Nephron progenitor cell (in vitro differentiated cells): ENCODE data around the gene RRAD.
"Not testable (repeated sequence)": the region's sequence is repeated elsewhere in the genome, so short reads cannot be mapped to it uniquely, and the experiment has no call there.

Experiments
- DNase-seq: peaks from one replicate; pipeline ENCODE4 v3.0.0; 2021
- H3K27ac Mint-ChIP-seq: 2 replicates; pipeline ENCODE4 v1.8.0; 2021; ENCODE audit warnings: mild to moderate bottlenecking, moderate library complexity, mixed read lengths
- H3K27me3 Mint-ChIP-seq: 2 replicates; pipeline ENCODE4 v1.8.0; 2021; ENCODE audit warnings: mild to moderate bottlenecking, low read depth, mixed read lengths; ENCODE audit not compliant: poor library complexity
- H3K36me3 Mint-ChIP-seq: 2 replicates; pipeline ENCODE4 v1.8.0; 2021; ENCODE audit warnings: low read depth, mixed read lengths
- H3K4me1 Mint-ChIP-seq: 2 replicates; pipeline ENCODE4 v1.8.0; 2021; ENCODE audit warnings: mixed read lengths
- H3K4me3 Mint-ChIP-seq: 2 replicates; pipeline ENCODE4 v1.8.0; 2021; ENCODE audit warnings: mild to moderate bottlenecking, moderate library complexity, mixed read lengths
- H3K9me3 Mint-ChIP-seq: 2 replicates; pipeline ENCODE4 v1.8.0; 2021; ENCODE audit warnings: mild to moderate bottlenecking, moderate library complexity, mixed read lengths
- TF ChIP-seq, protein P1 (sequence below): fragments of 200-600 bp; sonication (generic); IDR thresholded peaks from 2 replicates; pipeline ENCODE4 v1.5.0; 2021; ENCODE audit warnings: antibody characterized with exemption

The RRAD gene

DNA sequence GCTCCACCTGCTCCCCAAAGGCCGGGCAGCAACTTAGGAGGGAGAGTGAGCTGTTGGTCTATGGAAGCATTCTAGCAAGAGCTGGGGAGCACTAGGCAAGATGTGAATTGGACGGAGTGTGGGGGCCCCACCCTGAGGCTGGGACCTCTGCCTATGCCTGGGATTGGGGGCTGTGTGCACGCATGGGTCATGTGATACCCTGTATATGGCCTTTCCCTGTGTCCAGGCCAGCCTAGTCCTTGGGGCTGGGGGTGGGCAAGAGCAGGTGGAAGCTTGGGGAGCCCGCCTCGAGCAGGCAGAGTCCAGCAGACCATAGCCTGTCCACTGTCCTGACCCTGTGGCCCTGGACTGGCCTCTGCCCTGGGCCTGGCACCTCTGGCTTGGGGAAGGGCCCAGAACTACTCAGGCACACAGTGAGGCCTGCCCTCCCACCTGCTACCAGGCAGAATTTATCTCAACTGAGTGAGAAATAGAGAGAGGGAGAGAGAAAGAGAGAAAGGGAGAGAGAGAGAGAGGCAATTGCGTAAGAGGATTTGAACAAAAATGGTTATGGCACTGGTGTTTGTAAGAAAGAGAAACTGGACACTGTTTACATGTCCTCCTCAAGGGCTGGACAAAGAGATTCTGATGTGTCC is 25.9 kb downstream of the RRAD start:
- DNase-seq = no peak
- peak overlapping the region; percentile 9 for H3K4me3 Mint-ChIP-seq

DNA sequence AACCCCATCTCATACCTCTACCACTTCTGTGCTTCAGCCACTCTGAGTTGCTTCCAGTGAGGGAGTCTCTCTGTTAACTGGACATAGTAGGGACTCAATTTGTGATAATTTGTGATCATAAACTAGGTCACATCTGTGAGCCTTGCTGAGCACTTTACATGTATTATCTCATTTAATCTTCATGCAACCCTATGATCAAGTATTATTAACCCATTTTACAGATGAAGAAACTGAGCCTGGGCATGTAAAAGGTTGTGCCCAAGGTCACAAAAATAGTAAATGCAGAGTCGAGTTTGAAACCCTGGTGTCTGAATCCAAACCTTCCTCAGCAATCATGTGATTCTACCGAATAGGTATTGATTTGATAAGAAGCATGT is 26.4 kb downstream of the RRAD start:
- no peak overlapping the region for H3K27ac Mint-ChIP-seq
- peaks cover 18% of the 10 kb centered on the region for H3K27me3 Mint-ChIP-seq
- TF ChIP-seq, protein P1, sequence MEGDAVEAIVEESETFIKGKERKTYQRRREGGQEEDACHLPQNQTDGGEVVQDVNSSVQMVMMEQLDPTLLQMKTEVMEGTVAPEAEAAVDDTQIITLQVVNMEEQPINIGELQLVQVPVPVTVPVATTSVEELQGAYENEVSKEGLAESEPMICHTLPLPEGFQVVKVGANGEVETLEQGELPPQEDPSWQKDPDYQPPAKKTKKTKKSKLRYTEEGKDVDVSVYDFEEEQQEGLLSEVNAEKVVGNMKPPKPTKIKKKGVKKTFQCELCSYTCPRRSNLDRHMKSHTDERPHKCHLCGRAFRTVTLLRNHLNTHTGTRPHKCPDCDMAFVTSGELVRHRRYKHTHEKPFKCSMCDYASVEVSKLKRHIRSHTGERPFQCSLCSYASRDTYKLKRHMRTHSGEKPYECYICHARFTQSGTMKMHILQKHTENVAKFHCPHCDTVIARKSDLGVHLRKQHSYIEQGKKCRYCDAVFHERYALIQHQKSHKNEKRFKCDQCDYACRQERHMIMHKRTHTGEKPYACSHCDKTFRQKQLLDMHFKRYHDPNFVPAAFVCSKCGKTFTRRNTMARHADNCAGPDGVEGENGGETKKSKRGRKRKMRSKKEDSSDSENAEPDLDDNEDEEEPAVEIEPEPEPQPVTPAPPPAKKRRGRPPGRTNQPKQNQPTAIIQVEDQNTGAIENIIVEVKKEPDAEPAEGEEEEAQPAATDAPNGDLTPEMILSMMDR = no peak
- no peaks in the 10 kb centered on the region for H3K36me3 Mint-ChIP-seq
- H3K4me1 Mint-ChIP-seq = peaks cover 31% of the 10 kb centered on the region
- DNase-seq = no peak
- H3K4me3 Mint-ChIP-seq = no peak overlapping the region
- no peaks in the 10 kb centered on the region for H3K9me3 Mint-ChIP-seq

More for the DNA sequence above, 25.9 kb downstream of the RRAD start:
- H3K27ac Mint-ChIP-seq = peak overlapping the region; percentile 20
- H3K4me1 Mint-ChIP-seq = peaks cover 35% of the 10 kb centered on the region
- H3K27me3 Mint-ChIP-seq = peaks cover 18% of the 10 kb centered on the region
- no peaks in the 10 kb centered on the region for H3K36me3 Mint-ChIP-seq
- H3K9me3 Mint-ChIP-seq = no peaks in the 10 kb centered on the region
- TF ChIP-seq, protein P1 = no peak

DNA sequence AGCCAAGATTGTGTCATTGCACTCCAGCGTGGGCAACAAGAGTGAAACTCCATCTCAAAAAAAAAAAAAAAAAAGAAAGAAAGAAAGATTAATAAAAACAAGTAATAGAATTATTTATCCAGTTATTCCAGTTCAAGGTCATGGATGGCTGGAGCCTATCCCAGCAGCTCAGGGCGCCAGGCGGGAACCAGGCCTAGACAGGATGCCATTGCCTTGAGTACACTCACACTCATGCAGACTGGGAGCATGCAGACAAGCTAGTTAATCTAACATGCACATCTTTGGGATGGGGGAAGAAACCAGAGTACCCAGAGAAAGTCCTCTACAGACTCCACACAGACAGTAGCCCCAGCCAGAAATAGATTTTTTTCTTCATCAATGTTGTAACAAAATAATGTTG is 27.1 kb downstream of the RRAD start:
- peaks cover 18% of the 10 kb centered on the region for H3K27me3 Mint-ChIP-seq
- no peak overlapping the region for H3K4me3 Mint-ChIP-seq
- H3K4me1 Mint-ChIP-seq = peaks cover 31% of the 10 kb centered on the region
- H3K27ac Mint-ChIP-seq = no peak overlapping the region
- no peaks in the 10 kb centered on the region for H3K36me3 Mint-ChIP-seq
- TF ChIP-seq, protein P1 = no peak
- DNase-seq = no peak
- H3K9me3 Mint-ChIP-seq = no peaks in the 10 kb centered on the region

DNA sequence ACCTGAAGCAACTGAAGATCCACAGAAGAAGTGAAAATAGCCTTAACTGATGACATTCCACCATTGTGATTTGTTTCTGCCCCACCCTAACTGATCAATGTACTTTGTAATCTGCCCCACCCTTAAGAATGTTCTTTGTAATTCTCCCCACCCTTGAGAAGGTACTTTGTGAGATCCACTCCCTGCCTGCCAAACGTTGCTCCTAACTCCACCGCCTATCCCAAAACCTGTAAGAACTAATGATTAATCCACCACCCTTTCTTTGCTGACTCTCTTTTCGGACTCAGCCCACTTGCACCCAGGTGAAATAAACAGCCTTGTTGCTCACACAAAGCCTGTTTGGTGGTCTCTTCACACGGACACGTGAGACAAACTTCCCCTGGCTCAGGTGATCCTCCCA is 28.7 kb downstream of the RRAD start:
- not testable (repeated sequence) for H3K9me3 Mint-ChIP-seq, H3K4me3 Mint-ChIP-seq, DNase-seq, H3K36me3 Mint-ChIP-seq, H3K27ac Mint-ChIP-seq
- peaks cover 18% of the 10 kb centered on the region for H3K27me3 Mint-ChIP-seq
- peaks cover 31% of the 10 kb centered on the region for H3K4me1 Mint-ChIP-seq

DNA sequence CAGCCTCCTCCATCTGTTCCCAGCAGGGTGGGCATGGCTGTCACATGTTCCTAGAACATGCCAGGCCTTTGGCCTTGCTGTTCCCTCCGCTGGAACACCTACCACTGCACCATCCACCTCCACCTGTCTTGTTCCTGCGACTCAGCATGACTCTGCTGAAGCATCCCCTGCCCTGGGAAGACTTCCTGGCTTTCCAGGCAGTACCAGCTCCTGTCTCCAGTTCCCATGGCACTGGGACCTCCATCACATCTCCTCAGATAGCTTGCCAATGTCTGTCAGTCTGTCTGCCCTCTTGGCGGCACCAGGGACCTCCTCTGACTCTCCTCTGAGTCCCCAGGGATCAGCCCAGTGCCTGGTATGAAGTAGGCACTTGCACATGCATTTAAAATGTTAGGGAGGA is 29.3 kb downstream of the RRAD start:
- TF ChIP-seq, protein P1 = no peak
- Mint-ChIP-seq H3K27ac (no peak overlapping the region), H3K4me3 (no peak overlapping the region), H3K9me3 (no peaks in the 10 kb centered on the region), H3K36me3 (no peaks in the 10 kb centered on the region), H3K4me1 (peaks cover 34% of the 10 kb centered on the region), H3K27me3 (peaks cover 18% of the 10 kb centered on the region)
- no peak for DNase-seq

DNA sequence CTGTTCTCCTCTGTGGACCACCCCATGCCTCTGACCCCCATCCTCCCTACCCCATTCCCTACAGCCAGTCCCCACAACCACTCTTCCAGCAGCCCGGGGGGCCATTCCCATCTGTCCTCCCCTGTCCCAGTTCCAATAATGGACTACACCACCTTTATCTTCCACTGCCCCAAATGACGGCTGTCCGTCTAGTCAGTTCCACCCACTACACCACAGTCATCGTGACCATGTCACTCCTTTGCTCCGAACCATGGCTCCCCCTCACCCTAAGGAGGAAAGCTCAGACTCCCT is 29.7 kb downstream of the RRAD start:
- TF ChIP-seq, protein P1 = no peak

More for the DNA sequence above, 29.7 kb downstream of the RRAD start:
- Mint-ChIP-seq H3K4me1 (peaks cover 31% of the 10 kb centered on the region), H3K27me3 (peaks cover 14% of the 10 kb centered on the region), H3K27ac (no peak overlapping the region), H3K9me3 (no peaks in the 10 kb centered on the region), H3K36me3 (no peaks in the 10 kb centered on the region), H3K4me3 (no peak overlapping the region)
- no peak for DNase-seq
